Left lung (tissue), 10 donors: ENCODE measurements around the gene GIPC2. TPM values are rescaled to one million over a fixed set of nuclear protein-coding genes. Genes with fewer than 3 reads are reported as not detected.
A peak's percentile ranks its signal among the peaks of the same experiment; 100 is the strongest.

Source experiments
- ATAC-seq: fragments of 200-7000 bp; cut with Tn5 transposase; one replicate; pipeline ENCODE4 v1.9.1; 2020; ENCODE audit warnings: moderate library complexity
- DNase-seq, 4 donors: peaks; one replicate each; pipeline ENCODE4 v3.0.0-alpha.2; 2013 to 2020
- H3K27ac ChIP-seq, 2 donors: fragments of 200-600 bp; sonication (generic) in 1 of 2; one replicate each; pipeline versions ENCODE4 v1.5.0 to v1.8.0; 2020 to 2021
- H3K27me3 ChIP-seq, 2 donors: fragments of 200-600 bp; sonication (generic) in 1 of 2; one replicate each; pipeline versions ENCODE4 v1.5.0 to v1.8.0; 2020 to 2021
- H3K36me3 ChIP-seq, 2 donors: fragments of 200-600 bp; sonication (generic) in 1 of 2; one replicate each; pipeline versions ENCODE4 v1.5.0 to v1.8.0; 2020 to 2021
- H3K4me1 ChIP-seq, 2 donors: fragments of 200-600 bp; one replicate each; pipeline ENCODE4 v1.8.0; 2021
- H3K4me3 ChIP-seq, 2 donors: fragments of 200-600 bp; sonication (generic) in 1 of 2; one replicate each; pipeline versions ENCODE4 v1.5.0 to v1.8.0; 2020 to 2021; ENCODE audit warnings: mild to moderate bottlenecking in 1 of 2
- H3K9me3 ChIP-seq, 2 donors: fragments of 200-600 bp; sonication (generic) in 1 of 2; one replicate each; pipeline versions ENCODE4 v1.5.0 to v1.8.0; 2020 to 2021
- intact Hi-C, 2 donors: fragments of 100-400 bp; cut with DNase I; formaldehyde crosslinking; loops; one replicate each; pipeline versions ENCODE4 v1.11.2 to v1.14.2; 2022
- polyA plus RNA-seq, 6 donors: library from polyadenylated mRNA; unstranded; fragments of 120-200 nt; gene quantifications; one replicate each; pipeline ENCODE4 v1.2.1, GENCODE V29; 2013; ENCODE audit not compliant: insufficient read length in 6 of 6
- total RNA-seq, 2 donors: library from RNA; stranded (reverse); fragmentation: NEBNext Ultra II Directional; extraction: Animal tissue kit (Norgen Biotek cat#: 25700); gene quantifications; one replicate each; pipeline ENCODE4 v1.2.1, GENCODE V29; 2021
- TF ChIP-seq, protein P1 (sequence below), 2 donors: fragments of 200-600 bp; sonication (generic) in 1 of 2; IDR thresholded peaks; one replicate each; pipeline versions ENCODE4 v1.5.0 to v1.8.0; 2021; ENCODE audit warnings: antibody characterized with exemption in 2 of 2
- donor health status: DM: no; HTN: yes; CAD: no.
- donor health status: DM: no; HTN: no; CAD: no.

GIPC2 gene
- total and polyA plus RNA-seq, 8 donors, result 0.46 to 2.2 (median 0.83) TPM

DNA sequence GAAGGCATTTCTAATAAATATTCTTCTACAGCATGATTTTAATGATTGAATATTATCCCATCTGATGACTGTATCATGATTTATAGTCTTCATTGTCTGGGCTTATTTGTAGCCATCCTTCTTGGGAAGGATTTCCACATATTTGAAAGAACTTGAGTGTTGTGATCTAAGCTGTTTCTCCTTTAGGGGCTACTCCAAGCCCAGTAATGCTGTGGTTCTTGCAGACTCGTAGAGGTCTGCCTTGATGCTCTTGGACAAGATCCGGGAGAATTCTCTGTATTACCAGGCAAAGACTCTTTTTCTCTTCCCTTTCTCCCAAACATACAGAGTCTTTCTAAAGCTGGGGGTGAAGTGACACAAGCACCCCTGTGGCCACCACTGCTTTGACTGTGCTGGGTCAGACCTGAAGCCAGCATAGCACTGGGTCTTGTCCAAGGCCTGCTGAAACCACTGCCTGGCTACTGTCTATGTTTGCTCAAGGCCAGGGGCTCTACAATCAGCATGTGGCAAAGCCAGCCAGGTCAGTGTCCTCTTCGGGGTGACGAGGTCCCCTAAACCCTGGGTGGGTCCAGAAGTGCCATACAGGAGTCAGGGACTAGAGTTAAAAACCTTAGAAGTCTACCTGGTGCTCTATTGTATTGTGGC lies 107.4 kb downstream of the GIPC2 start:
- Histone ChIP-seq H3K36me3 (no peaks in the 10 kb centered on the region), H3K27me3 (no peaks in the 10 kb centered on the region)
- intact Hi-C loops, result no loop called here

DNA sequence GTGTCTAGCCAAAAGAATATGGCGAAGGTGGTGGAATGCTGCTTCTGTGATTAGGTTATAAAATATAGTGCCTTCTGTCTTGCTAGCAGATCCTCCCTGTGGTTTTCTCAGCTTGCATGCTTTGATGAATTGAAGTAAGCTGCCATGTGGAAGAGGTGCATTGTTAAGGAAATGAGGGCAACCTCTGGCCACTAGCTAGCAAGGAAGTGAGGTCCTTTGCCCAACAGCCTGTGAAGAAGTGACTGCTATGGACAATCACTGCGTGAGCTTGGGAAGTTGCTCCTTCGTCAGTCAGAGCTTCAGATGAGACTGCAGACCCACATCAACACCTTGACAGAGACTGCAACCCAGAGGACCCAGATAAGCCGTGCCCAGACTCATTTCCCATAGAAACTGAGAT lies 109.4 kb downstream of the GIPC2 start:
- Histone ChIP-seq H3K4me3 (no peak overlapping the region), H3K27ac (no peak overlapping the region), H3K4me1 (no peaks in the 10 kb centered on the region), H3K27me3 (no peaks in the 10 kb centered on the region), H3K36me3 (no peaks in the 10 kb centered on the region), H3K9me3 (no peaks in the 10 kb centered on the region)
- intact Hi-C loops, result no loop called here
- ATAC-seq, result no peak
- TF ChIP-seq, protein P1, sequence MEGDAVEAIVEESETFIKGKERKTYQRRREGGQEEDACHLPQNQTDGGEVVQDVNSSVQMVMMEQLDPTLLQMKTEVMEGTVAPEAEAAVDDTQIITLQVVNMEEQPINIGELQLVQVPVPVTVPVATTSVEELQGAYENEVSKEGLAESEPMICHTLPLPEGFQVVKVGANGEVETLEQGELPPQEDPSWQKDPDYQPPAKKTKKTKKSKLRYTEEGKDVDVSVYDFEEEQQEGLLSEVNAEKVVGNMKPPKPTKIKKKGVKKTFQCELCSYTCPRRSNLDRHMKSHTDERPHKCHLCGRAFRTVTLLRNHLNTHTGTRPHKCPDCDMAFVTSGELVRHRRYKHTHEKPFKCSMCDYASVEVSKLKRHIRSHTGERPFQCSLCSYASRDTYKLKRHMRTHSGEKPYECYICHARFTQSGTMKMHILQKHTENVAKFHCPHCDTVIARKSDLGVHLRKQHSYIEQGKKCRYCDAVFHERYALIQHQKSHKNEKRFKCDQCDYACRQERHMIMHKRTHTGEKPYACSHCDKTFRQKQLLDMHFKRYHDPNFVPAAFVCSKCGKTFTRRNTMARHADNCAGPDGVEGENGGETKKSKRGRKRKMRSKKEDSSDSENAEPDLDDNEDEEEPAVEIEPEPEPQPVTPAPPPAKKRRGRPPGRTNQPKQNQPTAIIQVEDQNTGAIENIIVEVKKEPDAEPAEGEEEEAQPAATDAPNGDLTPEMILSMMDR (IDR thresholded peaks at IDR 0.05), result no peak
- no peak for DNase-seq

More for the DNA sequence above, 107.4 kb downstream of the GIPC2 start:
- ATAC-seq, result no peak
- no peaks in the 10 kb centered on the region for H3K4me1 ChIP-seq
- no peak overlapping the region for H3K27ac ChIP-seq
- TF ChIP-seq, protein P1 (IDR thresholded peaks at IDR 0.05), result no peak
- H3K4me3 ChIP-seq, result no peak overlapping the region
- no peak for DNase-seq
- no peaks in the 10 kb centered on the region for H3K9me3 ChIP-seq

DNA sequence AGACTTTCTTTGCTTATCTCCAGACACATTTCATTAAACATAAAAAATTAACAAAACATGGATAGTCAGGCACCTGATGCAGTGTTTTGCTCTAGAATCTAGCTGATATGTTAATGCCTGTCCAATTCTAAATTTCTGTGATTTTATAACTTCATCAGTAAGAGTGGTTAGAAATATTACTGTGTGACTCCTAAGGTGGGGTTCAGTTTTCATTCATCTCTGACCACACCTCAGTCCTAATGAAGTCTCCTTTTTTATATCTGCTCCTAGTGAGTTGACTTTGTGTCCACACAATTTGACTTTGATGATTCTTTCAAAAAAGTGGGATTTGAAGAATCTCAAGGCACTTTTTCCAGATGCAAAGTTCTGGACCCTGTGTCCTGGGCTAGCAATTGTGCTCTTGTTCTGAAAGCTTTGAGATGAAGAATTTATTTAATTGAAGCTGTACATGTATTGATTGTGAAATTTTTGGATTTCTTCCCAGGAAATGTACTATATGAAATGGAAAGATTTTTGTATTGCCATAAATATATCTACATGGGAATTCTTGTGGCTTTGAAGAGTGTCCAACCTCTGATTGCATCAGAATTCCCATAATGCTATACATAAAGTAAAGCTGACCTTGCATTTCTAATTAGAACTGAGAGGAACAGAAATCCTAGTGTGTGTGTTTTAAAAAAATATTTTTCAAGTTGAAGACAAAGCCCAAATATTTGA lies 111.2 kb downstream of the GIPC2 start:
- H3K27ac ChIP-seq, result no peak overlapping the region
- H3K36me3 ChIP-seq, result no peaks in the 10 kb centered on the region
- ATAC-seq, result no peak
- no peak overlapping the region for H3K4me3 ChIP-seq
- DNase-seq, result peak in 2 of 4 donors; percentile 25 to 68
- no peaks in the 10 kb centered on the region for H3K27me3 ChIP-seq
- H3K4me1 ChIP-seq, result no peaks in the 10 kb centered on the region
- no peaks in the 10 kb centered on the region for H3K9me3 ChIP-seq
- intact Hi-C loops, result no loop called here
- TF ChIP-seq, protein P1 (IDR thresholded peaks at IDR 0.05), result no peak

DNA sequence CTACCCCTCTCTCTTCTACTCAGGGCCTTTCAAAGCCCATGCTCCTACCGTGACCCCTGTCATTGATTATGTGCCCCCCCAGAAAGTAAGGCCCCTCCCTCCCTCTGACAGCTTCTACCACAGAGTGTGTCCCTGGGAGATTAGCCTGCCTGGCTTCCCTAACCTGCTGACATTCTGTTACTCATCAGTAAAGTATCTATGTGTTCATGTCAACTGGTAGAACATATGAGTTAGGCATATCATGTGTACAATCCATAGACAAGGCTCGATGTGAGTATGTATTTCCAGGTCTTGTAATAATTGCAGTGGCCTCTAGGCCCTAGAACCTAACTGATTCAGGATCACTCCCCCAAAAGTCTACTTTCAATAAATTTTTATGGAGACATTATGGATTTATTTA lies 120.0 kb downstream of the GIPC2 start:
- no peak for ATAC-seq
- intact Hi-C loops, result no loop called here
- H3K27ac ChIP-seq, result no peak overlapping the region
- H3K4me3 ChIP-seq, result no peak overlapping the region
- no peaks in the 10 kb centered on the region for H3K27me3 ChIP-seq
- no peaks in the 10 kb centered on the region for H3K9me3 ChIP-seq
- TF ChIP-seq, protein P1 (IDR thresholded peaks at IDR 0.05), result no peak
- DNase-seq, result no peak
- H3K36me3 ChIP-seq, result no peaks in the 10 kb centered on the region
- no peaks in the 10 kb centered on the region for H3K4me1 ChIP-seq

DNA sequence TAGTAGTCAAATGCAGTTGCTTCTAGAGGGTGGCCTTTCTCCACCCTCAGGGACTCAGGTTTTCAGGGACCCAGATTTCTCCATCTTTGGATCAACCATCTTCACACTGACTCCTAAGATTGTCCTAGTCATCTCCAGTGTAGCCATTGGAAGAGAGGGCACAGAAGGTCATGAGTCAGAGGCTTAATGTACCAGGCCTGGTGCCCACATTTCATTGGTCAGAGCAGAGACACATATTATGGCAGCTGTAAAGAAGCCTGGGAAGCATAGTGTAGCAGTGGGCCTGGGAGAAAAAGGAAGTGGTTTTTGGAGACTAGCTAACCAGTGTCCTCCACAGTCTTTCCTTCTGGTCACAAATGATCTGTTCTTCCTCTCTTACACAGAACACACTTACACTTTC lies 122.5 kb downstream of the GIPC2 start:
- intact Hi-C loops, result no loop called here
- Histone ChIP-seq H3K27ac (no peak overlapping the region), H3K9me3 (no peaks in the 10 kb centered on the region), H3K4me1 (no peaks in the 10 kb centered on the region), H3K36me3 (no peaks in the 10 kb centered on the region), H3K27me3 (no peaks in the 10 kb centered on the region), H3K4me3 (no peak overlapping the region)
- no peak for DNase-seq
- no peak for ATAC-seq
- TF ChIP-seq, protein P1 (IDR thresholded peaks at IDR 0.05), result no peak
